Neural progenitor cell (in vitro differentiated cells): ENCODE data around the gene AUH. TPM values are rescaled to one million over a fixed set of nuclear protein-coding genes. Genes with fewer than 3 reads are reported as not detected.
A peak's percentile ranks its signal among the peaks of the same experiment; 100 is the strongest.

Source experiments
- DNase-seq: peaks from one replicate; pipeline ENCODE4 v3.0.0-alpha.2; 2016; ENCODE audit warnings: low spot score
- H2AFZ ChIP-seq: fragments of 200-600 bp; sonication (generic); replicated peaks from 2 replicates; pipeline ENCODE4 v1.6.1; 2016; ENCODE audit warnings: antibody characterized with exemption
- H3F3A ChIP-seq: fragments of 200-600 bp; sonication (generic); 2 replicates; pipeline ENCODE4 v1.6.1; 2016; ENCODE audit warnings: antibody characterized with exemption, low read depth
- H3K27ac ChIP-seq: fragments of 200-600 bp; sonication (generic); 2 replicates; pipeline ENCODE4 v1.5.1; 2016; ENCODE audit warnings: mild to moderate bottlenecking
- H3K27me3 ChIP-seq: fragments of 200-600 bp; sonication (generic); 2 replicates; pipeline ENCODE4 v1.6.1; 2016; ENCODE audit warnings: mild to moderate bottlenecking, moderate library complexity
- H3K36me3 ChIP-seq: fragments of 200-600 bp; sonication (generic); 2 replicates; pipeline ENCODE4 v1.5.1; 2016
- H3K4me1 ChIP-seq: fragments of 200-600 bp; sonication (generic); 2 replicates; pipeline ENCODE4 v1.6.1; 2016; ENCODE audit warnings: mixed run types
- H3K4me2 ChIP-seq: fragments of 200-600 bp; sonication (generic); 2 replicates; pipeline ENCODE4 v1.6.1; 2016
- H3K4me3 ChIP-seq: fragments of 200-600 bp; sonication (generic); 2 replicates; pipeline ENCODE4 v1.5.1; 2016
- H3K79me2 ChIP-seq: fragments of 200-600 bp; sonication (generic); 2 replicates; pipeline ENCODE4 v1.6.1; 2016; ENCODE audit warnings: low read depth
- H3K9ac ChIP-seq: fragments of 200-600 bp; sonication (generic); 2 replicates; pipeline ENCODE4 v1.6.1; 2016
- H3K9me3 ChIP-seq: fragments of 200-600 bp; sonication (generic); 2 replicates; pipeline ENCODE4 v1.5.1; 2016; ENCODE audit warnings: low read depth
- H4K20me1 ChIP-seq: fragments of 200-600 bp; sonication (generic); 2 replicates; pipeline ENCODE4 v1.6.1; 2016; ENCODE audit warnings: low read depth
- H3K27ac Mint-ChIP-seq: 3 replicates; pipeline ENCODE4 v1.8.0; 2021; ENCODE audit warnings: mixed read lengths
- H3K27me3 Mint-ChIP-seq: 2 replicates; pipeline ENCODE4 v1.8.0; 2022; ENCODE audit warnings: low read depth, mild to moderate bottlenecking, inconsistent platforms, moderate library complexity, mixed read lengths; ENCODE audit not compliant: insufficient read depth
- H3K36me3 Mint-ChIP-seq: 3 replicates; pipeline ENCODE4 v1.8.0; 2021; ENCODE audit warnings: mixed read lengths
- H3K4me1 Mint-ChIP-seq: 3 replicates; pipeline ENCODE4 v1.8.0; 2021; ENCODE audit warnings: mixed read lengths
- H3K4me3 Mint-ChIP-seq: 3 replicates; pipeline ENCODE4 v1.8.0; 2021; ENCODE audit warnings: mild to moderate bottlenecking, moderate library complexity, mixed read lengths
- H3K9me3 Mint-ChIP-seq: 3 replicates; pipeline ENCODE4 v1.8.0; 2020; ENCODE audit warnings: mixed read lengths
- EZH2 ChIP-seq: fragments of 200-600 bp; sonication (generic); IDR thresholded peaks from 2 replicates; pipeline ENCODE4 v1.6.1; 2017; ENCODE audit warnings: antibody characterized with exemption, mild to moderate bottlenecking, moderate library complexity
- EZH2phosphoT487 ChIP-seq: fragments of 200-600 bp; sonication (generic); IDR thresholded peaks from 2 replicates; pipeline ENCODE4 v1.6.1; 2017; ENCODE audit warnings: antibody characterized with exemption
- total RNA-seq: library from RNA; depleted of rRNA; stranded (reverse); fragments of >200 nt; gene quantifications from 2 replicates; pipeline ENCODE4 v1.2.3, GENCODE V29; 2015; ENCODE audit warnings: low replicate concordance
- TF ChIP-seq, protein P1 (sequence below): fragments of 200-600 bp; sonication (generic); IDR thresholded peaks from 2 replicates; pipeline ENCODE4 v1.5.1; 2017; ENCODE audit warnings: antibody characterized with exemption, mild to moderate bottlenecking

AUH gene
- total RNA-seq, 1 donor from 2014 or later = 17.3 TPM

DNA sequence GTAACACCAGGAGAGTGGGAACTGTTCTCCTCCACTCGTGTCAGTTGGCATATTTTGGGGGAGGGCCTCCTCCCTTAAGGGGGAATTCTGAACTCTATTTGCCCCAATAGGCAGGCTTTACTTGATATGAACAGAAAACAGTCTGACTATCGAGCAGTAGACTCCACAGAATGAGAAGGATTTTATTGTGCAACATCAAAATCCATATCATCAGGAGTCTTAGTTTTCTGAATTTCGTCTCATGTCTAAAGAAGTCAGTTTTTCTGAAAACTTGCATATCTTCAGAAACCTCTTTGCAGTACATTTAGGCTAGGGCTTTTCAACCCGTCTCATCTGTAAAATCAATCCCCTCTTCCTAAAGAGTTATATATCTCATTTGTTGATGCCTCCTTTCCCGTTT is 96.2 kb downstream of the AUH start:
- no peak overlapping the region for H3K9ac ChIP-seq
- H3K36me3 ChIP-seq = no peaks in the 10 kb centered on the region
- H3K36me3 Mint-ChIP-seq = peaks cover 3% of the 10 kb centered on the region
- H3K9me3 Mint-ChIP-seq = no peaks in the 10 kb centered on the region
- no peak overlapping the region for H3K27ac Mint-ChIP-seq
- no peak overlapping the region for H2AFZ ChIP-seq
- H3F3A ChIP-seq = no peaks in the 10 kb centered on the region
- H3K27me3 ChIP-seq = no peaks in the 10 kb centered on the region
- H3K9me3 ChIP-seq = no peaks in the 10 kb centered on the region
- H3K4me3 ChIP-seq = no peak overlapping the region
- H3K4me2 ChIP-seq = no peak overlapping the region
- DNase-seq = no peak
- no peak overlapping the region for H3K4me3 Mint-ChIP-seq
- no peaks in the 10 kb centered on the region for H3K79me2 ChIP-seq
- H3K27ac ChIP-seq = no peak overlapping the region
- no peaks in the 10 kb centered on the region for H3K27me3 Mint-ChIP-seq
- TF ChIP-seq EZH2phosphoT487 = no peak
- no peak for TF ChIP-seq EZH2
- TF ChIP-seq, protein P1, sequence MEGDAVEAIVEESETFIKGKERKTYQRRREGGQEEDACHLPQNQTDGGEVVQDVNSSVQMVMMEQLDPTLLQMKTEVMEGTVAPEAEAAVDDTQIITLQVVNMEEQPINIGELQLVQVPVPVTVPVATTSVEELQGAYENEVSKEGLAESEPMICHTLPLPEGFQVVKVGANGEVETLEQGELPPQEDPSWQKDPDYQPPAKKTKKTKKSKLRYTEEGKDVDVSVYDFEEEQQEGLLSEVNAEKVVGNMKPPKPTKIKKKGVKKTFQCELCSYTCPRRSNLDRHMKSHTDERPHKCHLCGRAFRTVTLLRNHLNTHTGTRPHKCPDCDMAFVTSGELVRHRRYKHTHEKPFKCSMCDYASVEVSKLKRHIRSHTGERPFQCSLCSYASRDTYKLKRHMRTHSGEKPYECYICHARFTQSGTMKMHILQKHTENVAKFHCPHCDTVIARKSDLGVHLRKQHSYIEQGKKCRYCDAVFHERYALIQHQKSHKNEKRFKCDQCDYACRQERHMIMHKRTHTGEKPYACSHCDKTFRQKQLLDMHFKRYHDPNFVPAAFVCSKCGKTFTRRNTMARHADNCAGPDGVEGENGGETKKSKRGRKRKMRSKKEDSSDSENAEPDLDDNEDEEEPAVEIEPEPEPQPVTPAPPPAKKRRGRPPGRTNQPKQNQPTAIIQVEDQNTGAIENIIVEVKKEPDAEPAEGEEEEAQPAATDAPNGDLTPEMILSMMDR = no peak
- peaks cover 9% of the 10 kb centered on the region for H3K4me1 Mint-ChIP-seq
- H3K4me1 ChIP-seq = peaks cover 5% of the 10 kb centered on the region
- no peaks in the 10 kb centered on the region for H4K20me1 ChIP-seq

DNA sequence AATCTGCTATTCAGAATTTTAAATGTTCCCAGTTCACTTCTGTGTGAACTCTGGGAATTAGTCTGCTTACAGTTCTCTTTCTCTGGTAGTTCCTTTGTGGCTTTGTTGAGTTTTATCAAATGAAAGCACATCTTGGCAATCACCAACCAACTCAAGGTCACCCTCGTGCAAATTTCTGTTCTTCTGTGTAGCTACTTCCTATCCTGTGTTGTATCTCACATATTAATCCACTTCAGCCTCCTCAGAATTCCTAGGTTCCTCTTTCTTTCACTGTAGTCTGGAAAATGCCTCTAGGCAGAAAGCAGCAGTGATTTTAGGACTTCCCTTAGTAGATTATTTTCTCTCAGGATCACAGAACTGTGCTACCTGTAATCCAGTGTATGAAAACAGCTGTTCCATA is 100.3 kb downstream of the AUH start:
- no peak overlapping the region for H3K4me3 Mint-ChIP-seq
- H3K4me1 Mint-ChIP-seq = no peaks in the 10 kb centered on the region
- Histone ChIP-seq H3K9me3 (no peaks in the 10 kb centered on the region), H3K79me2 (no peaks in the 10 kb centered on the region), H3K27ac (peak overlapping the region; percentile 61), H2AFZ (no peak overlapping the region), H3K27me3 (no peaks in the 10 kb centered on the region), H3K9ac (no peak overlapping the region), H4K20me1 (no peaks in the 10 kb centered on the region), H3K4me2 (no peak overlapping the region), H3F3A (no peaks in the 10 kb centered on the region), H3K36me3 (no peaks in the 10 kb centered on the region), H3K4me1 (peaks cover 5% of the 10 kb centered on the region), H3K4me3 (no peak overlapping the region)
- H3K36me3 Mint-ChIP-seq = peaks cover 3% of the 10 kb centered on the region
- no peaks in the 10 kb centered on the region for H3K9me3 Mint-ChIP-seq
- no peak overlapping the region for H3K27ac Mint-ChIP-seq
- no peak for DNase-seq
- no peaks in the 10 kb centered on the region for H3K27me3 Mint-ChIP-seq
- TF ChIP-seq EZH2phosphoT487 = no peak
- TF ChIP-seq EZH2 = no peak
- TF ChIP-seq, protein P1 = no peak

DNA sequence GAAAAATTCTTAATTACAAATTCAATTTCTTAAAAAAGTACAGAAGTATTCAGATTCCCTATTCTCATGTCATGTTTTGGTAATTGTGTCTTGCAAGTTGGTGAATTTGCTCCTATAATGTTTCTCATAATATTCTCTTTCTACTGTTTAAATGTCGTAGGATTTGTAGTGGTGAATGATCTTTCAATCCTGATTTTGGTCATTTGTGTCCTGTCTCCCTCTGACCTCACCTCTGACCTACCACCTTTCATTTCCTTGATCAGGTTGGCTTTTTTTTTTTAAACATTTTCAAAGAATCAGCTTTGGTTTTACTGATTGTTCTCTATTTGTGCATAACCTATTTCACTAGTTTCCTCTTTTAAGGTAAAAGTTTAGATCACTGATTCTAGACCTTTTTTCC is 102.6 kb downstream of the AUH start:
- H3K4me3 ChIP-seq = no peak overlapping the region
- H3K4me2 ChIP-seq = no peak overlapping the region
- H3F3A ChIP-seq = no peaks in the 10 kb centered on the region
- no peaks in the 10 kb centered on the region for H3K27me3 ChIP-seq
- Mint-ChIP-seq H3K9me3 (no peaks in the 10 kb centered on the region), H3K36me3 (peaks cover 3% of the 10 kb centered on the region), H3K27me3 (no peaks in the 10 kb centered on the region), H3K4me1 (no peaks in the 10 kb centered on the region), H3K27ac (no peak overlapping the region), H3K4me3 (no peak overlapping the region)
- H3K9me3 ChIP-seq = no peaks in the 10 kb centered on the region
- no peaks in the 10 kb centered on the region for H3K36me3 ChIP-seq
- H4K20me1 ChIP-seq = no peaks in the 10 kb centered on the region
- TF ChIP-seq, protein P1 = no peak
- TF ChIP-seq EZH2phosphoT487 (no peak), EZH2 (no peak)
- H3K4me1 ChIP-seq = peaks cover 7% of the 10 kb centered on the region
- H3K27ac ChIP-seq = no peak overlapping the region
- H3K9ac ChIP-seq = no peak overlapping the region
- no peak for DNase-seq
- H2AFZ ChIP-seq = no peak overlapping the region
- no peaks in the 10 kb centered on the region for H3K79me2 ChIP-seq

DNA sequence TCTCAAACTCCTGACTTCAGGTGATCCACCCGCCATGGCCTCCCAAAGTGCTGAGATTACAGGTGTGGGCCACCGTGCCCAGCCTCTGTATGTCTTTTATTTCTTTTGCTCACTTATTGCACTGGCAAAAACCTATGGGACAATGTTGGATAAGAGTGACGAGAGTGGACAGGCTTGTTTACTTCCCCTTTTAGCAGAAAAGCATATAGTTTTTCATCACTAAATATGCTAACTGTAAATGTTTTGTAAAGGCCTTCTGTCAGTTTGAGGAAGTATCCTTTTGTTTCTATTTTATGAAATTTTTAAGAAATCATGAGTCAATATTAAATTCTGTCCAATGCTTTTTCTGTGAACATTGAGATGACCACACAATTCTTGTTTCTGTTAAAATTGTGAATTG is 103.3 kb downstream of the AUH start:
- Mint-ChIP-seq H3K4me1 (no peaks in the 10 kb centered on the region), H3K36me3 (peaks cover 3% of the 10 kb centered on the region), H3K27ac (no peak overlapping the region), H3K4me3 (no peak overlapping the region), H3K27me3 (no peaks in the 10 kb centered on the region), H3K9me3 (no peaks in the 10 kb centered on the region)
- peaks cover 10% of the 10 kb centered on the region for H3K4me1 ChIP-seq
- TF ChIP-seq EZH2phosphoT487 (no peak), EZH2 (no peak)
- TF ChIP-seq, protein P1 = no peak
- no peaks in the 10 kb centered on the region for H3F3A ChIP-seq
- H2AFZ ChIP-seq = no peak overlapping the region
- H3K9ac ChIP-seq = no peak overlapping the region
- no peaks in the 10 kb centered on the region for H3K79me2 ChIP-seq
- H3K9me3 ChIP-seq = no peaks in the 10 kb centered on the region
- H3K4me3 ChIP-seq = no peak overlapping the region
- no peaks in the 10 kb centered on the region for H3K27me3 ChIP-seq
- no peak overlapping the region for H3K4me2 ChIP-seq
- no peaks in the 10 kb centered on the region for H3K36me3 ChIP-seq
- H3K27ac ChIP-seq = no peak overlapping the region
- no peaks in the 10 kb centered on the region for H4K20me1 ChIP-seq
- DNase-seq = no peak
